CD4-positive, alpha-beta T cell (primary cell): ENCODE results near the gene MDP1. TPM values are rescaled to one million over a fixed set of nuclear protein-coding genes. Genes with fewer than 3 reads are reported as not detected.
A peak's percentile ranks its signal among the peaks of the same experiment; 100 is the strongest.

Experiments
- ATAC-seq: fragments of 200-7000 bp; cut with Tn5 transposase; one replicate; pipeline ENCODE4 v1.10.0; 2022; ENCODE audit warnings: mild to moderate bottlenecking; ENCODE audit not compliant: poor library complexity
- CTCF ChIA-PET: fragments of 350-600 bp; sonication (Branson Sonifier 250); formaldehyde crosslinking; loops from one replicate; lab custom pipeline; 2021; ENCODE audit warnings: antibody characterized with exemption, inconsistent platforms; lab: Charles Lee
- POLR2A ChIA-PET: fragments of 350-600 bp; sonication (Branson Sonifier 250); formaldehyde crosslinking; loops from one replicate; lab custom pipeline; 2021; ENCODE audit warnings: antibody characterized with exemption, inconsistent platforms; lab: Charles Lee
- DNase-seq, 14 experiments: peaks; one replicate each; pipeline ENCODE4 v3.0.0-alpha.2; 2013 to 2020; ENCODE audit warnings: mixed read lengths in 2 of 14
- H3K27ac ChIP-seq, 2 donors: one replicate each; pipeline versions ENCODE4 v1.5.1 to v1.7.0; 2013; ENCODE audit warnings: low read length in 2 of 2, low read depth in 1 of 2, mild to moderate bottlenecking in 1 of 2
- H3K27me3 ChIP-seq, 2 experiments: 1 replicate in 1 of 2; 2 replicates in 1 of 2; pipeline versions ENCODE4 v1.6.1 to v1.7.0; 2013; ENCODE audit warnings: low read length in 2 of 2, control low read depth in 1 of 2, mild to moderate bottlenecking in 1 of 2, moderate library complexity in 1 of 2; ENCODE audit not compliant: insufficient read depth in 2 of 2, control insufficient read depth in 1 of 2
- H3K36me3 ChIP-seq: one replicate; pipeline ENCODE4 v1.6.1; 2013; ENCODE audit warnings: low read length, control low read depth; ENCODE audit not compliant: insufficient read depth
- H3K4me1 ChIP-seq: one replicate; pipeline ENCODE4 v1.6.1; 2013; ENCODE audit warnings: low read length, control low read depth; ENCODE audit not compliant: insufficient read depth
- H3K4me3 ChIP-seq: one replicate; pipeline ENCODE4 v1.5.1; 2013; ENCODE audit warnings: mild to moderate bottlenecking, low read length, moderate library complexity
- H3K9me3 ChIP-seq, 2 experiments: 1 replicate in 1 of 2; 2 replicates in 1 of 2; pipeline versions ENCODE4 v1.6.1 to v1.7.0; 2013; ENCODE audit warnings: low read length in 2 of 2, mild to moderate bottlenecking in 2 of 2, control low read depth in 1 of 2, moderate library complexity in 1 of 2; ENCODE audit not compliant: control insufficient read depth in 1 of 2, insufficient read depth in 1 of 2
- H3K27ac Mint-ChIP-seq: one replicate; pipeline ENCODE4 v1.8.0; 2020; ENCODE audit warnings: mixed read lengths
- H3K27me3 Mint-ChIP-seq: one replicate; pipeline ENCODE4 v1.8.0; 2021; ENCODE audit warnings: mixed read lengths
- H3K36me3 Mint-ChIP-seq: one replicate; pipeline ENCODE4 v1.8.0; 2021; ENCODE audit warnings: low read depth, mixed read lengths
- H3K4me1 Mint-ChIP-seq: one replicate; pipeline ENCODE4 v1.8.0; 2021; ENCODE audit warnings: low read depth, mixed read lengths
- H3K4me3 Mint-ChIP-seq: one replicate; pipeline ENCODE4 v1.8.0; 2020; ENCODE audit warnings: mild to moderate bottlenecking, mixed read lengths
- H3K9me3 Mint-ChIP-seq: one replicate; pipeline ENCODE4 v1.8.0; 2020; ENCODE audit warnings: mixed read lengths
- CTCF ChIP-seq: fragments of 200-600 bp; IDR thresholded peaks from one replicate; pipeline ENCODE4 v1.8.0; 2022; ENCODE audit warnings: antibody characterized with exemption, mild to moderate bottlenecking
- intact Hi-C, 2 experiments: fragments of 100-400 bp; cut with DNase I in 1 of 2; cut with micrococcal nuclease in 1 of 2; formaldehyde crosslinking; loops; one replicate each; pipeline versions ENCODE4 v1.15.1 to v1.9.0; 2023 to 2025; cut with DNase I, micrococcal nuclease
- total RNA-seq, 174 experiments: library from RNA in 2 of 174; stranded (reverse) in 2 of 174; gene quantifications; one replicate each; pipeline ENCODE4 v1.2.3 and lab custom pipeline; 2021 to 2026

Gene MDP1
- total RNA-seq, 2 experiments from 2014 or later, result 3.2 to 3.7 TPM

- H3K27me3 Mint-ChIP-seq, result no peaks in the 10 kb centered on the region
- POLR2A ChIA-PET, result interaction anchor here (0.7 to 2.6 kb wide), 9 partner anchors 10 to 205 kb away, joined by 3 to 40 read pairs (median 5); partner anchors contain the start of genes CHMP4A, DCAF11, IRF9 and MDP1
- peaks cover 69% of the 10 kb centered on the region for H3K4me1 Mint-ChIP-seq
- Histone ChIP-seq H3K36me3 (peaks cover 49% of the 10 kb centered on the region), H3K4me1 (peaks cover 29% of the 10 kb centered on the region), H3K27me3 (no peaks in the 10 kb centered on the region), H3K4me3 (peak within 1 kb of the TSS; percentile 98), H3K9me3 (no peaks in the 10 kb centered on the region), H3K27ac (peak within 1 kb of the TSS; percentile 81 to 95)
- peak within 1 kb of the TSS; percentile 93 for H3K27ac Mint-ChIP-seq
- H3K4me3 Mint-ChIP-seq, result peak within 1 kb of the TSS; percentile 96
- ATAC-seq (peak; percentile 12), DNase-seq (peak in 3 of 14 experiments; percentile 33 to 45 (median 44))
- TF ChIP-seq CTCF, result no peak
- H3K36me3 Mint-ChIP-seq, result peaks cover 74% of the 10 kb centered on the region
- no peaks in the 10 kb centered on the region for H3K9me3 Mint-ChIP-seq
- CTCF ChIA-PET, result interaction anchor here (1.0 to 3.1 kb wide), 5 partner anchors 9 to 75 kb away, joined by 3 to 13 read pairs (median 6); partner anchors contain the start of genes IRF9, MDP1 and TINF2
- intact Hi-C loops, result loop anchor here (1.0 to 5.0 kb wide), 10 partner anchors 9 to 209 kb away; partner anchors contain the start of genes PSME2 (in 2 of the 2), RABGGTA (in 2 of the 2), RNF31 (in 2 of the 2) and TINF2 (in 2 of the 2)
Observed at GRCh38 chr14:24232645-24233537, 17.0 kb upstream of the MDP1 start, which contains the start of gene GMPR2. TSS of gene GMPR2 (plus strand) at chr14:24232929. CDS start at chr14:24233254, 325 bp downstream.

GRCh38 chr14:24232121-24232644 is 16.3 kb upstream of the MDP1 start, which contains the start of gene NEDD8:
TSS of gene NEDD8 (minus strand) at chr14:24232367. CDS start at chr14:24232267, 100 bp downstream.
- TF ChIP-seq CTCF, result no peak
- H3K27ac ChIP-seq, result peak within 1 kb of the TSS; percentile 81 to 95
- intact Hi-C loops, result loop anchor here (1.0 to 5.0 kb wide), 10 partner anchors 10 to 210 kb away; partner anchors contain the start of genes PSME2 (in 2 of the 2), RABGGTA (in 2 of the 2), RNF31 (in 2 of the 2) and TINF2 (in 2 of the 2)
- H3K36me3 ChIP-seq, result peaks cover 47% of the 10 kb centered on the region
- POLR2A ChIA-PET, result interaction anchor here (1.0 to 2.6 kb wide), 6 partner anchors 10 to 43 kb away, joined by 4 to 40 read pairs (median 8); partner anchors contain the start of genes CHMP4A, MDP1, RABGGTA and TINF2
- Mint-ChIP-seq H3K9me3 (no peaks in the 10 kb centered on the region), H3K27me3 (no peaks in the 10 kb centered on the region), H3K4me1 (peaks cover 66% of the 10 kb centered on the region), H3K27ac (peak within 1 kb of the TSS; percentile 93), H3K36me3 (peaks cover 73% of the 10 kb centered on the region), H3K4me3 (peak within 1 kb of the TSS; percentile 96)
- H3K9me3 ChIP-seq, result no peaks in the 10 kb centered on the region
- DNase-seq (peak; percentile 73 to 94 (median 84)), ATAC-seq (peak; percentile 87)
- CTCF ChIA-PET, result interaction anchor here (1.5 to 1.8 kb wide), 2 partner anchors 10 to 16 kb away, joined by 6 to 9 read pairs; partner anchors contain the start of genes MDP1 and TINF2
- H3K4me3 ChIP-seq, result peak within 1 kb of the TSS; percentile 98
- H3K27me3 ChIP-seq, result no peaks in the 10 kb centered on the region
- H3K4me1 ChIP-seq, result peaks cover 29% of the 10 kb centered on the region
